ENCODE results near the gene NRARP. TPM values are rescaled to one million over a fixed set of nuclear protein-coding genes. Genes with fewer than 3 reads are reported as not detected.
"Not testable (repeated sequence)": the region's sequence is repeated elsewhere in the genome, so short reads cannot be mapped to it uniquely, and the experiment has no call there.

The NRARP gene
- total RNA-seq, 8 experiments from 2014 or later = 1.00 to 20.5 (median 3.4) TPM; not detected in 1

- no peak for ATAC-seq (replicated peaks in 6 of 8)
- H3K4me1 ChIP-seq (replicated peaks in 1 of 2) = no peaks in the 10 kb centered on the region
- H3K4me3 ChIP-seq = no peak overlapping the region
- H3K27ac ChIP-seq = no peak overlapping the region
- in situ Hi-C loops (cut with MboI; ENCODE audit: low pct_unique_long_range_greater_than_20kb in 2 of 9, low sequenced_read_pairs in 9 of 9, unreplicated experiment in 9 of 9) = no loop called here
- 22 to 88% (median 83%) methylated on average over 2 to 6 of the region's 6 CpGs; no CpG with 5 or more reads in 1 of the 10 experiments for WGBS, 10 experiments
Measured at GRCh38 chr9:137330689-137331088, 28.6 kb upstream of the NRARP start.

- H3K4me1 ChIP-seq (replicated peaks in 1 of 2); H3K4me3 ChIP-seq; in situ Hi-C loops (cut with MboI; ENCODE audit: low pct_unique_long_range_greater_than_20kb in 2 of 9, low sequenced_read_pairs in 9 of 9, unreplicated experiment in 9 of 9); H3K27ac ChIP-seq; ATAC-seq (replicated peaks in 6 of 8): not testable (repeated sequence)
- WGBS, 10 experiments = 89% methylated on average over 6 of the region's 26 CpGs; no CpG with 5 or more reads in 9 of the 10 experiments
Measured at GRCh38 chr9:137329590-137329989, 27.5 kb upstream of the NRARP start.

- ATAC-seq (replicated peaks in 6 of 8); H3K4me3 ChIP-seq; in situ Hi-C loops (cut with MboI; ENCODE audit: low pct_unique_long_range_greater_than_20kb in 2 of 9, low sequenced_read_pairs in 9 of 9, unreplicated experiment in 9 of 9); H3K4me1 ChIP-seq (replicated peaks in 1 of 2); H3K27ac ChIP-seq: not testable (repeated sequence)
- 43 to 78% (median 55%) methylated on average over 3 to 8 of the region's 8 CpGs for WGBS, 10 experiments
Measured at GRCh38 chr9:137327641-137328550, 25.8 kb upstream of the NRARP start.

- Histone ChIP-seq H3K4me1 (replicated peaks in 1 of 2) (no peaks in the 10 kb centered on the region), H3K27ac (no peak overlapping the region), H3K4me3 (no peak overlapping the region)
- 40 to 91% (median 86%) methylated on average over 1 to 17 of the region's 19 CpGs; no CpG with 5 or more reads in 1 of the 10 experiments for WGBS, 10 experiments
- in situ Hi-C loops (cut with MboI; ENCODE audit: low pct_unique_long_range_greater_than_20kb in 2 of 9, low sequenced_read_pairs in 9 of 9, unreplicated experiment in 9 of 9) = no loop called here
- no peak for ATAC-seq (replicated peaks in 6 of 8)
Measured at GRCh38 chr9:137326445-137327065, 24.5 kb upstream of the NRARP start.

GRCh38 chr9:137325799-137326198 lies 23.7 kb upstream of the NRARP start:
- Histone ChIP-seq H3K4me1 (replicated peaks in 1 of 2) (peaks cover 3 to 6% of the 10 kb centered on the region in 2 donors), H3K4me3 (no peak overlapping the region), H3K27ac (no peak overlapping the region)
- in situ Hi-C loops (cut with MboI; ENCODE audit: low pct_unique_long_range_greater_than_20kb in 2 of 9, low sequenced_read_pairs in 9 of 9, unreplicated experiment in 9 of 9) = no loop called here
- 82 to 94% (median 88%) methylated on average over 2 to 11 of the region's 12 CpGs; no CpG with 5 or more reads in 2 of the 10 experiments for WGBS, 10 experiments
- no peak for ATAC-seq (replicated peaks in 6 of 8)

GRCh38 chr9:137325124-137325523 lies 23.1 kb upstream of the NRARP start:
- Histone ChIP-seq H3K27ac (no peak overlapping the region), H3K4me3 (no peak overlapping the region), H3K4me1 (replicated peaks in 1 of 2) (peaks cover 10 to 13% of the 10 kb centered on the region in 2 donors)
- in situ Hi-C loops (cut with MboI; ENCODE audit: low pct_unique_long_range_greater_than_20kb in 2 of 9, low sequenced_read_pairs in 9 of 9, unreplicated experiment in 9 of 9) = no loop called here
- ATAC-seq (replicated peaks in 6 of 8) = no peak
- WGBS, 10 experiments = 0 to 93% (median 88%) methylated on average over 1 to 7 of the region's 10 CpGs; no CpG with 5 or more reads in 4 of the 10 experiments

GRCh38 chr9:137323531-137324331 lies 21.7 kb upstream of the NRARP start:
- no peak for ATAC-seq (replicated peaks in 6 of 8)
- Histone ChIP-seq H3K4me3 (no peak overlapping the region), H3K4me1 (replicated peaks in 1 of 2) (peaks cover 15 to 18% of the 10 kb centered on the region in 2 donors), H3K27ac (no peak overlapping the region)
- 50 to 100% (median 96%) methylated on average over 1 to 2 of the region's 37 CpGs; no CpG with 5 or more reads in 4 of the 10 experiments for WGBS, 10 experiments
- in situ Hi-C loops (cut with MboI; ENCODE audit: low pct_unique_long_range_greater_than_20kb in 2 of 9, low sequenced_read_pairs in 9 of 9, unreplicated experiment in 9 of 9) = loop anchor here in 6 of 9 experiments (25.0 kb wide), 2 partner anchors 89 to 214 kb away; partner anchors contain the start of genes EXD3 (in 5 of the 6) and NOXA1 (in 5 of the 6)

GRCh38 chr9:137321726-137322361 lies 19.8 kb upstream of the NRARP start:
- 60 to 100% (median 88%) methylated on average over 1 to 7 of the region's 22 CpGs; no CpG with 5 or more reads in 4 of the 10 experiments for WGBS, 10 experiments
- ATAC-seq (replicated peaks in 6 of 8) = no peak
- no peak overlapping the region for H3K4me3 ChIP-seq
- in situ Hi-C loops (cut with MboI; ENCODE audit: low pct_unique_long_range_greater_than_20kb in 2 of 9, low sequenced_read_pairs in 9 of 9, unreplicated experiment in 9 of 9) = loop anchor here in 6 of 9 experiments (25.0 kb wide), 2 partner anchors 90 to 215 kb away; partner anchors contain the start of genes EXD3 (in 5 of the 6) and NOXA1 (in 5 of the 6)
- H3K27ac ChIP-seq = no peak overlapping the region
- H3K4me1 ChIP-seq (replicated peaks in 1 of 2) = peaks cover 23 to 37% of the 10 kb centered on the region in 2 donors

GRCh38 chr9:137320555-137321384 lies 18.7 kb upstream of the NRARP start:
- Histone ChIP-seq H3K4me1 (replicated peaks in 1 of 2) (peaks cover 31 to 47% of the 10 kb centered on the region in 2 donors), H3K27ac (peak overlapping the region in 1 of 2 donors; percentile 54), H3K4me3 (no peak overlapping the region)
- peak in 2 of 8 experiments; percentile 12 to 29 for ATAC-seq (replicated peaks in 6 of 8)
- WGBS, 10 experiments = 20 to 30% methylated on average over 1 to 2 of the region's 24 CpGs; no CpG with 5 or more reads in 8 of the 10 experiments
- in situ Hi-C loops (cut with MboI; ENCODE audit: low pct_unique_long_range_greater_than_20kb in 2 of 9, low sequenced_read_pairs in 9 of 9, unreplicated experiment in 9 of 9) = loop anchor here in 6 of 9 experiments (25.0 kb wide), 2 partner anchors 92 to 217 kb away; partner anchors contain the start of genes EXD3 (in 5 of the 6) and NOXA1 (in 5 of the 6)

- H3K4me1 ChIP-seq (replicated peaks in 1 of 2) = peaks cover 39 to 55% of the 10 kb centered on the region in 2 donors
- H3K27ac ChIP-seq = no peak overlapping the region
- in situ Hi-C loops (cut with MboI; ENCODE audit: low pct_unique_long_range_greater_than_20kb in 2 of 9, low sequenced_read_pairs in 9 of 9, unreplicated experiment in 9 of 9) = loop anchor here in 6 of 9 experiments (25.0 kb wide), 2 partner anchors 92 to 217 kb away; partner anchors contain the start of genes EXD3 (in 5 of the 6) and NOXA1 (in 5 of the 6)
- no peak overlapping the region for H3K4me3 ChIP-seq
- ATAC-seq (replicated peaks in 6 of 8) = no peak
- WGBS, 10 experiments = 96 to 100% methylated on average over 1 to 4 of the region's 22 CpGs; no CpG with 5 or more reads in 8 of the 10 experiments
Measured at GRCh38 chr9:137319739-137320551, 17.9 kb upstream of the NRARP start.
